Measurements from ENCODE around the gene VAV3. TPM values are rescaled to one million over a fixed set of nuclear protein-coding genes. Genes with fewer than 3 reads are reported as not detected.
"Not testable (repeated sequence)": the region's sequence is repeated elsewhere in the genome, so short reads cannot be mapped to it uniquely, and the experiment has no call there.

The VAV3 gene
- polyA plus RNA-seq, 1 of the 3 experiments (the other 2 are of a cell fraction), result not detected

- H3K36me3 ChIP-seq (replicated peaks in 1 of 2; ENCODE audit: control insufficient read depth in 1 of 2, insufficient read depth in 2 of 2, low read length in 1 of 2), result no peaks in the 10 kb centered on the region
- no peaks in the 10 kb centered on the region for H3F3A ChIP-seq (replicated peaks; ENCODE audit: insufficient read depth)
- H3K9ac ChIP-seq, result no peak overlapping the region
- H3K79me2 ChIP-seq (ENCODE audit: insufficient read depth), result no peaks in the 10 kb centered on the region
- H3K27me3 ChIP-seq (ENCODE audit: insufficient read depth), result no peaks in the 10 kb centered on the region
- no peak overlapping the region for H3K4me3 ChIP-seq (ENCODE audit: low read depth in 2 of 2, low read length in 1 of 2)
- H3K4me1 ChIP-seq (ENCODE audit: control insufficient read depth in 1 of 2, insufficient read depth in 2 of 2, low read depth in 1 of 2, low read length in 1 of 2), result no peaks in the 10 kb centered on the region
- H3K27ac ChIP-seq (ENCODE audit: low read depth in 2 of 2, low read length in 1 of 2), result no peak overlapping the region
- CTCF ChIA-PET, result no interaction called here
- H2AFZ ChIP-seq (ENCODE audit: low read depth), result no peak overlapping the region
- WGBS (ENCODE audit: low lambda C conversion rate), result 50% methylated on average over 5 of the region's 5 CpGs
- no peaks in the 10 kb centered on the region for H4K20me1 ChIP-seq (ENCODE audit: insufficient read depth)
- H3K9me3 ChIP-seq, result no peaks in the 10 kb centered on the region
- no peak for DNase-seq
- TF ChIP-seq USF2 (IDR thresholded peaks at IDR 0.05; ENCODE audit: borderline replicate concordance, low read depth, low read length), result no peak
- TF ChIP-seq RAD21 (IDR thresholded peaks at IDR 0.05; ENCODE audit: low read length), result no peak
- TF ChIP-seq FOSL2 (IDR thresholded peaks at IDR 0.05; ENCODE audit: borderline replicate concordance, low read depth), result no peak
- no peak for TF ChIP-seq NFIC (IDR thresholded peaks at IDR 0.05; ENCODE audit: borderline replicate concordance)
- no peak for TF ChIP-seq MXI1 (IDR thresholded peaks at IDR 0.05; ENCODE audit: low read depth, low read length)
- no peak for TF ChIP-seq USF1 (IDR thresholded peaks at IDR 0.05; ENCODE audit: borderline replicate concordance, low read depth)
- TF ChIP-seq RXRA (IDR thresholded peaks at IDR 0.05; ENCODE audit: borderline replicate concordance, low read depth), result no peak
- H3K9me2 ChIP-seq, result no peaks in the 10 kb centered on the region
- H3K4me2 ChIP-seq, result no peak overlapping the region
- POLR2A ChIA-PET, result no interaction called here
Observed at GRCh38 chr1:107858323-107858722, 106.7 kb downstream of the VAV3 start.

GRCh38 chr1:107851418-107851817 is 113.6 kb downstream of the VAV3 start:
- Histone ChIP-seq H3K36me3 (replicated peaks in 1 of 2; ENCODE audit: control insufficient read depth in 1 of 2, insufficient read depth in 2 of 2, low read length in 1 of 2) (no peaks in the 10 kb centered on the region), H3K27me3 (ENCODE audit: insufficient read depth) (no peaks in the 10 kb centered on the region), H3K4me2 (no peak overlapping the region), H3K4me3 (ENCODE audit: low read depth in 2 of 2, low read length in 1 of 2) (no peak overlapping the region), H3K9me2 (no peaks in the 10 kb centered on the region), H3K79me2 (ENCODE audit: insufficient read depth) (no peaks in the 10 kb centered on the region), H3K9ac (no peak overlapping the region), H2AFZ (ENCODE audit: low read depth) (no peak overlapping the region), H3K9me3 (no peaks in the 10 kb centered on the region), H3K4me1 (ENCODE audit: control insufficient read depth in 1 of 2, insufficient read depth in 2 of 2, low read depth in 1 of 2, low read length in 1 of 2) (no peaks in the 10 kb centered on the region), H4K20me1 (ENCODE audit: insufficient read depth) (no peaks in the 10 kb centered on the region), H3K27ac (ENCODE audit: low read depth in 2 of 2, low read length in 1 of 2) (no peak overlapping the region), H3F3A (replicated peaks; ENCODE audit: insufficient read depth) (no peaks in the 10 kb centered on the region)
- DNase-seq, result no peak
- TF ChIP-seq CTCF (IDR thresholded peaks at IDR 0.05) (no peak), MAX (IDR thresholded peaks at IDR 0.05; ENCODE audit: low read depth) (no peak), FOXM1 (IDR thresholded peaks at IDR 0.05; ENCODE audit: low read depth) (no peak), GATA2 (CRISPR knock-in tag; IDR thresholded peaks at IDR 0.05) (no peak), CHD2 (IDR thresholded peaks at IDR 0.05; ENCODE audit: low read length, partially characterized antibody) (no peak), GABPA (IDR thresholded peaks at IDR 0.05; ENCODE audit: low read depth) (no peak), SMC3 (IDR thresholded peaks at IDR 0.05; ENCODE audit: low read depth, low read length) (no peak), RFX5 (IDR thresholded peaks at IDR 0.05; ENCODE audit: low read length) (no peak), RXRA (IDR thresholded peaks at IDR 0.05; ENCODE audit: borderline replicate concordance, low read depth) (no peak), JUND (IDR thresholded peaks at IDR 0.05) (no peak)
- CTCF ChIA-PET, result no interaction called here
- POLR2A ChIA-PET, result no interaction called here

- H3K27me3 ChIP-seq (ENCODE audit: insufficient read depth); POLR2A ChIA-PET: not testable (repeated sequence)
- CTCF ChIA-PET, result interaction anchor here (2.3 kb wide), 1 partner anchor 281 kb away, joined by 8 read pairs; no protein-coding TSS in a partner anchor
Observed at GRCh38 chr1:107844541-107845194, 120.3 kb downstream of the VAV3 start.

More at GRCh38 chr1:107844541-107845194, 120.3 kb downstream of the VAV3 start:
- not testable (repeated sequence) for H3K9ac ChIP-seq; H3K79me2 ChIP-seq (ENCODE audit: insufficient read depth); H3K9me2 ChIP-seq; H2AFZ ChIP-seq (ENCODE audit: low read depth); H3K4me3 ChIP-seq (ENCODE audit: low read depth in 2 of 2, low read length in 1 of 2); H3K4me2 ChIP-seq; H3K9me3 ChIP-seq; H3K36me3 ChIP-seq (replicated peaks in 1 of 2; ENCODE audit: control insufficient read depth in 1 of 2, insufficient read depth in 2 of 2, low read length in 1 of 2); DNase-seq; H3F3A ChIP-seq (replicated peaks; ENCODE audit: insufficient read depth); H4K20me1 ChIP-seq (ENCODE audit: insufficient read depth); H3K4me1 ChIP-seq (ENCODE audit: control insufficient read depth in 1 of 2, insufficient read depth in 2 of 2, low read depth in 1 of 2, low read length in 1 of 2); H3K27ac ChIP-seq (ENCODE audit: low read depth in 2 of 2, low read length in 1 of 2)
- 38% methylated on average over 5 of the region's 7 CpGs for WGBS (ENCODE audit: low lambda C conversion rate)
